C4-2B (cell line): ENCODE results near the gene ETV5.

Source experiments
- ZFX ChIP-seq: fragments of 450-650 bp; IDR thresholded peaks from 2 replicates; pipeline ENCODE4 v1.6.1; 2017
- TF ChIP-seq, protein P1 (sequence below): fragments of 450-650 bp; conservative IDR thresholded peaks from 2 replicates; pipeline ENCODE4 v1.5.1; 2017; ENCODE audit warnings: mild to moderate bottlenecking

- TF ChIP-seq, protein P1, sequence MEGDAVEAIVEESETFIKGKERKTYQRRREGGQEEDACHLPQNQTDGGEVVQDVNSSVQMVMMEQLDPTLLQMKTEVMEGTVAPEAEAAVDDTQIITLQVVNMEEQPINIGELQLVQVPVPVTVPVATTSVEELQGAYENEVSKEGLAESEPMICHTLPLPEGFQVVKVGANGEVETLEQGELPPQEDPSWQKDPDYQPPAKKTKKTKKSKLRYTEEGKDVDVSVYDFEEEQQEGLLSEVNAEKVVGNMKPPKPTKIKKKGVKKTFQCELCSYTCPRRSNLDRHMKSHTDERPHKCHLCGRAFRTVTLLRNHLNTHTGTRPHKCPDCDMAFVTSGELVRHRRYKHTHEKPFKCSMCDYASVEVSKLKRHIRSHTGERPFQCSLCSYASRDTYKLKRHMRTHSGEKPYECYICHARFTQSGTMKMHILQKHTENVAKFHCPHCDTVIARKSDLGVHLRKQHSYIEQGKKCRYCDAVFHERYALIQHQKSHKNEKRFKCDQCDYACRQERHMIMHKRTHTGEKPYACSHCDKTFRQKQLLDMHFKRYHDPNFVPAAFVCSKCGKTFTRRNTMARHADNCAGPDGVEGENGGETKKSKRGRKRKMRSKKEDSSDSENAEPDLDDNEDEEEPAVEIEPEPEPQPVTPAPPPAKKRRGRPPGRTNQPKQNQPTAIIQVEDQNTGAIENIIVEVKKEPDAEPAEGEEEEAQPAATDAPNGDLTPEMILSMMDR: no peak
- no peak for TF ChIP-seq ZFX
These were observed 110.8 kb downstream of the ETV5 start for GRCh38 chr3:185998136-185998535.
